ENCODE data around the gene EMSY.

EMSY gene

GRCh38 chr11:76597533-76598425 is 153.0 kb downstream of the EMSY start:
- DNase-seq = no peak

- DNase-seq = no peak
Measured at GRCh38 chr11:76598426-76598839, 153.6 kb downstream of the EMSY start.

- DNase-seq = no peak
Measured at GRCh38 chr11:76599041-76600013, 154.5 kb downstream of the EMSY start.

GRCh38 chr11:76600124-76600655 is 155.4 kb downstream of the EMSY start:
- DNase-seq = no peak

- DNase-seq = no peak
Measured at GRCh38 chr11:76601272-76601671, 156.5 kb downstream of the EMSY start.

GRCh38 chr11:76601724-76602123 is 156.9 kb downstream of the EMSY start:
- DNase-seq = no peak

- no peak for DNase-seq
Measured at GRCh38 chr11:76602431-76602861, 157.6 kb downstream of the EMSY start.
